Keratinocyte (primary cell): Measurements from ENCODE around the gene NLRP12. TPM values are rescaled to one million over a fixed set of nuclear protein-coding genes. Genes with fewer than 3 reads are reported as not detected.

Source experiments
- DNase-seq: peaks from one replicate; pipeline ENCODE4 v3.0.0-alpha.2; 2011; ENCODE audit warnings: low read depth, missing footprints, low spot score
- FAIRE-seq: peaks from 2 replicates; lab custom pipeline; 2011; peaks lifted over from hg19 to GRCh38; lab: Jason Lieb, UNC
- H2AFZ ChIP-seq: 2 replicates; pipeline ENCODE4 v1.6.0; 2012; ENCODE audit warnings: low read length, control low read depth, inconsistent platforms; ENCODE audit not compliant: control insufficient read depth
- H3K27ac ChIP-seq: 2 replicates; pipeline ENCODE4 v1.5.1; 2011; ENCODE audit warnings: low read length; ENCODE audit not compliant: control insufficient read depth, insufficient read depth
- H3K27me3 ChIP-seq: 3 replicates; pipeline ENCODE4 v1.6.0; 2011; ENCODE audit warnings: low read length; ENCODE audit not compliant: control insufficient read depth, insufficient read depth; ENCODE audit errors: extremely low read depth
- H3K36me3 ChIP-seq, 2 experiments: 2 replicates in 1 of 2; 3 replicates in 1 of 2; pipeline ENCODE4 v1.5.1; 2011; ENCODE audit warnings: low read length in 2 of 2, mild to moderate bottlenecking in 1 of 2; ENCODE audit not compliant: control insufficient read depth in 2 of 2, insufficient read depth in 2 of 2; ENCODE audit errors: extremely low read depth in 1 of 2
- H3K4me1 ChIP-seq: 3 replicates; pipeline ENCODE4 v1.5.1; 2011; ENCODE audit warnings: low read length; ENCODE audit not compliant: control insufficient read depth, insufficient read depth; ENCODE audit errors: extremely low read depth
- H3K4me2 ChIP-seq: 3 replicates; pipeline ENCODE4 v1.6.0; 2011; ENCODE audit warnings: low read depth, low read length; ENCODE audit not compliant: control insufficient read depth, insufficient read depth; ENCODE audit errors: extremely low read depth
- H3K4me3 ChIP-seq, 3 experiments: fragments of 200-600 bp in 1 of 3; sonication (generic) in 1 of 3; 2 replicates in 2 of 3; 3 replicates in 1 of 3; pipeline ENCODE4 v1.5.1; 2011 to 2016; ENCODE audit warnings: low read length in 3 of 3, mild to moderate bottlenecking in 3 of 3, control low read depth in 2 of 3, inconsistent platforms in 1 of 3, low read depth in 1 of 3, mixed read lengths in 1 of 3, mixed run types in 1 of 3, moderate library complexity in 1 of 3; ENCODE audit not compliant: control insufficient read depth in 2 of 3, insufficient read depth in 2 of 3; ENCODE audit errors: extremely low read depth in 1 of 3
- H3K79me2 ChIP-seq: 2 replicates; pipeline ENCODE4 v1.6.0; 2012; ENCODE audit warnings: low read length; ENCODE audit not compliant: control insufficient read depth, insufficient read depth
- H3K9ac ChIP-seq: 3 replicates; pipeline ENCODE4 v1.6.0; 2011; ENCODE audit warnings: low read length; ENCODE audit not compliant: control insufficient read depth, insufficient read depth; ENCODE audit errors: extremely low read depth
- H3K9me1 ChIP-seq: 3 replicates; pipeline ENCODE4 v1.6.0; 2011; ENCODE audit warnings: low read length; ENCODE audit not compliant: control insufficient read depth, insufficient read depth; ENCODE audit errors: extremely low read depth
- H3K9me3 ChIP-seq: 2 replicates; pipeline ENCODE4 v1.5.1; 2012; ENCODE audit warnings: low read depth, low read length; ENCODE audit not compliant: control insufficient read depth
- H4K20me1 ChIP-seq: 3 replicates; pipeline ENCODE4 v1.6.0; 2011; ENCODE audit warnings: low read length; ENCODE audit not compliant: control insufficient read depth, insufficient read depth; ENCODE audit errors: extremely low read depth
- EZH2 ChIP-seq: IDR thresholded peaks from one replicate; pipeline ENCODE4 v1.6.1; 2012; ENCODE audit warnings: inconsistent platforms, mild to moderate bottlenecking, low read length, moderate library complexity
- dilution Hi-C: fragments of 300-500 bp; cut with MboI; formaldehyde crosslinking; loops from one replicate; pipeline ENCODE4 v1.7.0; 2020; ENCODE audit warnings: low sequenced_read_pairs; ENCODE audit not compliant: extremely low pct_ligation_motif_present
- polyA plus RNA-seq, 5 experiments: library from polyadenylated mRNA; depleted of rRNA in 3 of 5; stranded (reverse) in 3 of 5; stranded (forward) in 1 of 5; unstranded in 1 of 5; fragments of >200 nt; gene quantifications; 1 replicate in 1 of 5; 2 replicates in 3 of 5; 3 replicates in 1 of 5; pipeline versions ENCODE4 v1.2.1 to v1.2.3, GENCODE V29; 2011 to 2012; ENCODE audit warnings: missing spikeins in 2 of 5, low read depth in 1 of 5, low replicate concordance in 1 of 5
- TF ChIP-seq, protein P1 (sequence below), 3 experiments: IDR thresholded peaks in 1 of 3; conservative IDR thresholded peaks in 1 of 3; optimal IDR thresholded peaks in 1 of 3; 2 replicates in 2 of 3; 3 replicates in 1 of 3; pipeline versions ENCODE3 to v1.5.1; 2011; ENCODE audit warnings: low read length in 3 of 3, mild to moderate bottlenecking in 3 of 3, moderate library complexity in 2 of 3, control low read depth in 1 of 3, inconsistent platforms in 1 of 3; ENCODE audit not compliant: insufficient read depth in 2 of 3; ENCODE audit errors: extremely low read depth in 1 of 3

The NLRP12 gene
- polyA plus RNA-seq, 1 donor (not counting 4 experiments of a cell fraction or from before 2014, with no cell fraction given): not detected

DNA sequence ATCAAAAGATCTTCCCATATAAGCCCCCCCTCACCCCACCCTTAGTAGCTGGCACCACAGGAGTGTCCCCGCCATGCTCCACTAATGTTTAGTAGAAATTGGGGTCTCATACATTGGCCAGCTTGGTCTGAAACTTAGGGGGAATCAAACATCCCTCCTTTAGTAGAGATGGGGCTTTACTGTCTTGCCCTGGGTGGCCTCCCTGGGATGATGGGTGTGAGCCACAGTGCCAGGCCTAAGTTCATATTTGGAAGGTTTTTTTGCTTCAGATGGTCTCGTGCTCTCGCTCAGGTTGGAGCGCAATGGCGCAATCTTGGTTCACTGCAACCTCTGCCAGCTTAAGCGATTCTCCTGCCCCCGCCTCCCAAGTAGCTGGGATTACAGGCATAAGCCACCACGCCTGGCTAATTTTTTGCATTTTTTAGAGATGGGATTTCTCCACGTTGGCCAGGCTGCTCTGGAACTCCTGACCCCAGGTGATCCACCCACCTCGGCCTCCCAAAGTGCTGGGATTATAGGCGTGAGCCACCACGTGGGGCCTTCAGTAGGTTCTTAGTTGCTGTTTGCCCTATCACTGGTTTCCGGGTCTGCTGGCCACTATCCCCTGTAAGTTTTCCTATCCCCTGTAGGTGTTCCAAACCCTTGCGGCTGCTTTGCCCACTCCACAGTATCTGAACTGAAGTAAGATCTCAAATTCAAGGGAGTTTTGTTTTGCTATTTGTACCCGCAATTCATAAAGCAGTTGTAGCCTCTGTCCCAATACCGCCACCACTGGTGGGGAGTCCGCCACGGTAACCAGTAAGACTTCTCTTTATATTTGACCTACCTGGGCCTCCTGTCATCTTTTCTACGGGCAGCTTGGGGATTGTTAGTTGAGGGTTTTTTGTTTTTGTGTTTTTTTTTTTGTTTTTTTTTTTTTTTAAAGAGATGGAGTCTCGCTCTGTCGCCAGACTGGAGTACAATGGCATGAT, 34.1 kb downstream of the NLRP12 start:
- Histone ChIP-seq H3K9me3 (peaks cover 2% of the 10 kb centered on the region), H3K36me3 (no peaks in the 10 kb centered on the region), H3K4me2 (no peak overlapping the region), H3K27ac (no peak overlapping the region), H2AFZ (no peak overlapping the region), H3K4me1 (no peaks in the 10 kb centered on the region), H3K9me1 (no peaks in the 10 kb centered on the region), H3K4me3 (no peak overlapping the region), H3K79me2 (no peaks in the 10 kb centered on the region), H3K27me3 (no peaks in the 10 kb centered on the region), H3K9ac (no peak overlapping the region), H4K20me1 (no peaks in the 10 kb centered on the region)
- TF ChIP-seq EZH2: no peak
- TF ChIP-seq, protein P1, sequence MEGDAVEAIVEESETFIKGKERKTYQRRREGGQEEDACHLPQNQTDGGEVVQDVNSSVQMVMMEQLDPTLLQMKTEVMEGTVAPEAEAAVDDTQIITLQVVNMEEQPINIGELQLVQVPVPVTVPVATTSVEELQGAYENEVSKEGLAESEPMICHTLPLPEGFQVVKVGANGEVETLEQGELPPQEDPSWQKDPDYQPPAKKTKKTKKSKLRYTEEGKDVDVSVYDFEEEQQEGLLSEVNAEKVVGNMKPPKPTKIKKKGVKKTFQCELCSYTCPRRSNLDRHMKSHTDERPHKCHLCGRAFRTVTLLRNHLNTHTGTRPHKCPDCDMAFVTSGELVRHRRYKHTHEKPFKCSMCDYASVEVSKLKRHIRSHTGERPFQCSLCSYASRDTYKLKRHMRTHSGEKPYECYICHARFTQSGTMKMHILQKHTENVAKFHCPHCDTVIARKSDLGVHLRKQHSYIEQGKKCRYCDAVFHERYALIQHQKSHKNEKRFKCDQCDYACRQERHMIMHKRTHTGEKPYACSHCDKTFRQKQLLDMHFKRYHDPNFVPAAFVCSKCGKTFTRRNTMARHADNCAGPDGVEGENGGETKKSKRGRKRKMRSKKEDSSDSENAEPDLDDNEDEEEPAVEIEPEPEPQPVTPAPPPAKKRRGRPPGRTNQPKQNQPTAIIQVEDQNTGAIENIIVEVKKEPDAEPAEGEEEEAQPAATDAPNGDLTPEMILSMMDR (optimal IDR thresholded peaks at IDR 0.05 in 1 of 3, IDR thresholded peaks at IDR 0.05 in 1 of 3, conservative IDR thresholded peaks at IDR 0.05 in 1 of 3; ENCODE audit: extremely low read depth in 1 of 3, insufficient read depth in 2 of 3, low read length in 3 of 3): no peak
- FAIRE-seq (no peak), DNase-seq (no peak)
- dilution Hi-C loops: no loop called here

DNA sequence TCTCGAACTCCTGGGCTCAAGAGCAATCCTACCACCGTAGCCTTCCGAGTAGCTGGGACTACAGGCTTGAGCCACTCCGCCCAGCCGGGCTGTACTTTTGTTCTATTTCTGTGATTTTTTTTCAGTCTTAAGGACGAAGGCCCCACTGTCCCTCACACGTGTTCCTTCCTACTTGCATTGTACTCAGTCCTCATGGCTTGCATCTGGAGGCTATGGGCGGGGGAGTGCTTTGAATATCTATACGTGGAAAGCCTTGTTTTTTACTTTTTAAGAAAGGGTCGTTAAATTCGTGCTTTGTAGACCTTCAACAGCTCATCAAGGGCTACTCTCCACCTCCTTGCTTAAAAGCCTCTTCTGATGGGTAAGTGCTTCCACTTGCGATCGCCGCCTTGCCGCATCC, 36.8 kb downstream of the NLRP12 start:
- Histone ChIP-seq H3K27me3 (no peaks in the 10 kb centered on the region), H3K4me3 (no peak overlapping the region), H3K4me2 (no peak overlapping the region), H4K20me1 (no peaks in the 10 kb centered on the region), H3K4me1 (no peaks in the 10 kb centered on the region), H2AFZ (no peak overlapping the region), H3K79me2 (no peaks in the 10 kb centered on the region), H3K36me3 (no peaks in the 10 kb centered on the region), H3K9me1 (no peaks in the 10 kb centered on the region), H3K9me3 (peaks cover 2% of the 10 kb centered on the region), H3K27ac (no peak overlapping the region), H3K9ac (no peak overlapping the region)
- FAIRE-seq (no peak), DNase-seq (no peak)
- TF ChIP-seq, protein P1 (optimal IDR thresholded peaks at IDR 0.05 in 1 of 3, IDR thresholded peaks at IDR 0.05 in 1 of 3, conservative IDR thresholded peaks at IDR 0.05 in 1 of 3; ENCODE audit: extremely low read depth in 1 of 3, insufficient read depth in 2 of 3, low read length in 3 of 3): no peak
- TF ChIP-seq EZH2: no peak
- dilution Hi-C loops: no loop called here
